NCI-H748 treated with DMSO at 0.1 percent for 48 hours (cell line): Measurements from ENCODE around the gene HOXA13.

Experiments
- DNase-seq: peaks from one replicate; lab custom pipeline; 2025; lab: John Stamatoyannopoulos, UW

Gene HOXA13

DNA sequence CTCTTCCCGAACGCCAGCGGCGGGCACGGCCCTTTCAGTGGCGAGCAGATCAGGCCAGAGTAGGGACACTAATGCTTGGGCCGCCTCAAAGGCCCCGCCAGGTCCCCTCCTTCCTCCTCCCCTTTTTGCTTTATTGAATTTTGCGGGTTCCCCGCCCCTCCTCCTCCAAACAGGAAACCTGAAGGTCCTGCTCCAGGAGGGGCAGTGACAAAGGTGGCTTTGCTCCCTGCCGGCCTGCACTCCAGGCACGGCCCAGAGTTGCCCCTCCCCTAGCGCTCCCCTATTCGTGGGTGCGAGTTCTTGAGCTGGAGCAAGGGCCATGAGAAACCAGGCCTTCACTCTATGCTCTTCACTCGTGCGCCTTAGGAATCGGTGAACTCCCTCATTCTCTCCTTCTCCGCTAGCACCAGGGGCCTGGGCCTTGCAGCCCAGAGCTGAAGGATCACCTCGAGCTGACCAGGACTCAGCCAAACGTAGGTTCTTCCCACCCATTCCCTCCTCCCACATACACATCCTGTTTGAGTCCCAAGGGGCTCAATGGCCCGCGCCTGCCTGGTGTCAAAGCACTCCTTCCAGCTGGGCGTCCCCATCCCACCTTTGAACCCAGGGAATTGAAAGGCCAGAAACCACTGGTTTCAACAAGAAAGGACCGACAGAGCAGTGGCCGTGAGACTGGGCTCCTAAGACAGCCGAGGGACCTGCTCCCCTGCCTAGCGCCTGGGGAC is 51.7 kb downstream of the HOXA13 start:
- no peak for DNase-seq

DNA sequence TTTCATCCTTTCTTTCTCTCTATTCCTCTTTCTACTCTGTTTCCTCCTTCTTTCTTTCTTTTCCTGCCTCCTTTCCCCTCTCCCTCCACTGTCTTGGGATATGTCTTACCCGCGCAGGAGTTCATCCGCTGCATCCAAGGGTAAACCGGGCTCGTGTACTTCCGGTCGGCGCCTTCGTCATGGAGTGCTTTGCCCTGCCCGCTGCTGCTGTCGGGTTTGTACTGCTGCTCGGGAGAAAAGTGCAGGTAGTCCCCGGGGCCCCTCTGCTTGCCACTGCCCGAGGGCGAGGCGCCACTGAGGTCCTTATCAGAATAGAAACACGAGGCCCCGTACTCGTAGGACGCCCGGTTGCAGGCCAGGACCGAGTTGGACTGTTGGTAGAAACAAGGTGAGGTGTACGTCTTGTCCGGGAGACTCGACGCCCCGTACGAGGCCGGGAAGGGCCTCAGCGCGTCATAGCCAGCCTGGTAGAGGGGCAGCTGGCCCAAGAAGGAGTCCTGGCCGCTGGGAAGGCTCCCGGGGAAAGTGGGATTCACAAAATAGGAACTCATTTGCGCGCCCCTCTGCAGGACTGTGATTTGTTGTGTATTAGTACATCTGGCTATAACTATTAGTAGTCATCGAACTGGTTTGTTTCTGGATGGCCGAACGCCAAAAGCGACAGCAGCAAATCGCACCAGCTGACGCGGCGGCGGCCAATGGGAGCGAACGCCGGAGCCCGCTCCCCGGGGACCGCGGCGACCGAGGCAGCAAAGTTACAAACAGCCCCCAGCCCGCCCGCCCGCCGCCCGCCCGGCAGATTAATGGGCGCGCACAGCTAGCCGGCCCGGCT is 52.5 kb downstream of the HOXA13 start, which contains the start of gene HOXA6:
Gene HOXA6 (minus strand): TSS at position 576 of the 832 bp plus-strand sequence. CDS start 25 bp downstream, at position 551.
- DNase-seq: peak; percentile 61

DNA sequence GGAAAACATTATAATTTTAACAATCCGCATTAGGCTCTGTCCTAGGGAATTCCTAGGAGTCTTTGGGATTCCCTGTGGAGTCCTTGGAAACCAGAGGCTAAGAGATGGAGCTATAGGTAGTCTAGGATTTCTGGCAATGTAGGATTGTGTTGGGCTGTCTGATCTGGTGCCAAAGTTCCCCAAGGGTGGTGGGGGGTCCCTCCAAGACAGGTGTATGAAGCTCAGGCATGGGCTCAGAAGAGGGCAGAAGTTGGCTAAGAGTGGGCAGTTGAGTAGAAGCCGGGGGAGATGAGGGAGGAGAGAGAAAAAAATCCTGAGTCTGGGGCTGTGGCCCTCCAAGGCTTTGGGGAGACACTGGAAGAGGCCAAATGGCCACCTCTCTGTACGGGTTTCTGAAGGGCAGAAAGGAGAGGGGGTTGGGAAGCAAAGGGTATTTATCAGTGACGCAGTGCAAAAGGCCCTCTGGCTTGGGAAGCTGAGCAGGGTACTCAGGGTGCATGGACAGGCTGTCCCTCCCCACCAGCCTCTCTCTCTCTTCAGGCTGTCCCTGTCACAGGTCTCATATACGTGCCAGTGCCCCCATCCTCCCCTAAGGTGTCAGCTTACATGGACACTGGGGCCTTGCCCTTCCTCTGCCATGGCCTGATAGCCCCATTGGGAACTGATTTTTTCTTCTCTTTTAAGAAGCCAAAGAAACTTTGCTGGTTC is 53.2 kb downstream of the HOXA13 start:
- DNase-seq: no peak

DNA sequence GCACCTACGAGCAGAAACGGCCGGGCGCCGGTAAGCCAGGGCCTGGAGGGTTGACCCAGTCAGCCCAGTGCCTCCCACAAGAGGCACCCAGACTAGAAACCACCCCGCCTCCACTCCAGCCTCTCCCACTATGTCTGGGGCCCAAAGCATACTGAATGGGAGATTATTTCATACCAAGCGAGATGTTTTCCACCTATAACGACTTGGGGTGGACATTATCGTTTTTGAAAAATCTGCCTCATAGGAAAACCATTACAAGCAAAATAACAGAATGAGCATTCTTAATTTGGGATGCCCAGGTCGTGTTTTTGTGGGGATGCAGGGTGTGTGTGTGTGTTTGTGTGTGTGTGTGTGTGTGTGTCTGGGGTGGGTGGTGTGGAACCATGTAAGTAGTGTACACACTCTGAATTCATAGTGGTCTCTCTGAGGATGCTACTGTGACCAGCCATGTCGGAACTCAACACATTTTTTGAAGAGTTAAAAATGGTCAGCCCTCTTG is 53.9 kb downstream of the HOXA13 start:
- DNase-seq: no peak

DNA sequence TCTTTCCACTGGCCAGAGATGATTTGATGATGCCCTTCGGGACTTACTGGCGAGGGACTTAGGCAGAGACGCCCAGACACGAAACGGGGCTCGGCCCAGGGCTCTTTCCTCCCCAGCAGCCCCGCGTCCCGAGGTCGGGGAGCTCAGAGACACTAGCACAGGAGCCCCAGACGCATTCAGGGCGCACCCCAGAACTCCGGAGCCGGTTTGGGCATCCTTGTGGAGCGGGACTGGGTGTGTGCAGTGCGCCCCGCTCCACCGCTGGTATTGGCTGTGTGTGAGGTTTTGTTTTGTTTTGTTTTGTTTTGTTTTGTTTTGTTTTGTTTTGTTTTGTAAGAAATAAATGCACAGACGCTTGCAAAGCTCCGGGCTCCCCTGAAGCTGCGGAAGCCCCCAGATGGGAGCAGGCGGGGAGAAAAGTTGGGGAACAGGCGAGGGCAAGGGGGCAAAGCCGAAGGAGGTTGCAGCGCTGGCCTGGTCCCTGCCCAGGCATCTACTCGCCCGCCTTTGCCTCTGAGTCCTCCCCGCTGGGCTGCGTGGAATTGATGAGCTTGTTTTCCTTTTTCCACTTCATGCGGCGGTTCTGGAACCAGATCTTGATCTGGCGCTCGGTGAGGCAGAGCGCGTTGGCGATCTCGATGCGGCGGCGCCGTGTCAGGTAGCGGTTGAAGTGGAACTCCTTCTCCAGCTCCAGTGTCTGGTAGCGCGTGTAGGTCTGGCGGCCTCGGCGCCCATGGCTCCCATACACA is 54.6 kb downstream of the HOXA13 start:
- DNase-seq: no peak

DNA sequence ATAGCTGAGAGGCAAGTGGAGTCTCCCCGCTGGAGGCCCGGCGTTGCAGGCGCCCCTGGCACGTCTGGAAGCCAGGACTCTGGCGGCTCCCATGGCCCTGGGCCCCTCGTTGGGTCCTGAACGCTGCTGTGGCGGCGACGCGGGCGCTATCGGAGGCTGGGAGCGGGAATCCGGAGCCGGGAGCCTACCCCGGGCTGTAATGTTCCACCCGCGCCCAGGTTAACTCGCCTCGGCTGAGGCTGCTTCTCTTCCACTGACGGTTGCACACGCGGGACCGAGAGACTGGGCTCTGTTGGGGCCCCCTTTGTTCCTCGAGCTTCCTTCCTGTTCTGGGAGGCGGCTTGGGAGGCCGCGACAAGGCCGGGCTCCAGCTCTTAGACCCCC is 55.1 kb downstream of the HOXA13 start:
- no peak for DNase-seq
